Right ventricle myocardium inferior (tissue), 1 donor: ENCODE measurements around the gene UCK2. TPM values are rescaled to one million over a fixed set of nuclear protein-coding genes. Genes with fewer than 3 reads are reported as not detected.

Source experiments
- ATAC-seq: fragments of 200-7000 bp; cut with Tn5 transposase; one replicate; pipeline ENCODE4 v1.9.1; 2020; ENCODE audit warnings: mild to moderate bottlenecking, moderate library complexity
- DNase-seq: peaks from one replicate; pipeline ENCODE4 v3.0.0; 2021; ENCODE audit errors: missing footprints
- intact Hi-C: fragments of 100-400 bp; cut with DNase I; formaldehyde crosslinking; loops from one replicate; pipeline ENCODE4 v1.11.0; 2022
- total RNA-seq: library from RNA; stranded (reverse); fragmentation: NEBNext Ultra II Directional; extraction: Animal tissue kit (Norgen Biotek cat#: 25700); gene quantifications from one replicate; pipeline ENCODE4 v1.2.1, GENCODE V29; 2021
- donor health status: DM: no; HTN: yes; CAD: no; lungs with severe emphysema.

UCK2 gene
- total RNA-seq, 1 donor from 2014 or later, result 8.4 TPM

DNA sequence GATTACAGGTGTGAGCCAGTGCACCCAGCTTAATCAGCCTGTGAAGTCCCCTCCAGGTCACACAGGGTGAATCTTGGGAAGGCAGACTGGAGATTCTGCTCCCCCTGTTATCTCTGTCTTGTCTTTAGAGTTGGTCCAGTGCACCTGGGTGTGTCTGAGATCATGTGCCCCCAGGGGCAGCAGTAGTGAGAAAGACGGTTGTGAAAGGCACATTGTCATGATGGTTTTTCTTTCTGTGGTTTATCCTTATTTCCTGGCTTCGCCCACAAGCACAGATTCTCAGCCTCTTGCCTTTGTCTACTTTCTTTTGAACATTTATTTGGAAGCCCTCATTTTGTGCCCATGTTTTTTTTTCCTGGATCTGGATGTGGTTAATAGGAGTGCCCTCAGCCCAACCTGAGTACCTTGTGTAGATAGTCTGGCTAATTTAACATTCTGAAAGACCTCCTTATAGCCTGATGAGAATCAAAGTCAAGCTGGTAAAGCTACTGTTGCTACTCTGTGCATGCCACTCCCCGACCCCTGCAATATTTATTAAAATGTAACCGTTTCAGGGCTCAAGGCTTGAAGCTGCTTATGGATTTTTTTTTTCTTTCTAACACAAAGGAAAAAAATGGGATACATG lies 23.7 kb downstream of the UCK2 start:
- ATAC-seq (no peak), DNase-seq (no peak)
- intact Hi-C loops, result no loop called here

DNA sequence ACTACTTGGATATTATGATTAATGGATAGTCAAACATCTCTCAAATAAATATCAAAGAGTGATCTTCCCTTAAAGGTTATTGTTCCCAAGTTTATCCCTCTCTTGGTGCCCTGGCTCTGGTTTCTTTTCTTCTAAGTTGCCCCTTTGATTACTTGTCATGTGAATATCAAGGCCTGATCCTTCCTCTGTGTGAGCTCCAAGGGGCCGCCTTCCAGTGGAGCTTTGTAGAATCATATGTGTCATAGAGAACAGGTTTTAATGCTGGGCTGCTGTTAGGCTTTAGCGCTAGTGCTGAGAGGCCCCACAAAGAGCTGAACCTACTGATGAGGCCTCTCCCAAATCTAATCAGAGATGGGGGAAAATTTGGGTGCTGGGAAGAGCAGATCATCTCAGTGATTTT lies 25.5 kb downstream of the UCK2 start:
- ATAC-seq, result no peak
- no peak for DNase-seq
- intact Hi-C loops, result no loop called here

DNA sequence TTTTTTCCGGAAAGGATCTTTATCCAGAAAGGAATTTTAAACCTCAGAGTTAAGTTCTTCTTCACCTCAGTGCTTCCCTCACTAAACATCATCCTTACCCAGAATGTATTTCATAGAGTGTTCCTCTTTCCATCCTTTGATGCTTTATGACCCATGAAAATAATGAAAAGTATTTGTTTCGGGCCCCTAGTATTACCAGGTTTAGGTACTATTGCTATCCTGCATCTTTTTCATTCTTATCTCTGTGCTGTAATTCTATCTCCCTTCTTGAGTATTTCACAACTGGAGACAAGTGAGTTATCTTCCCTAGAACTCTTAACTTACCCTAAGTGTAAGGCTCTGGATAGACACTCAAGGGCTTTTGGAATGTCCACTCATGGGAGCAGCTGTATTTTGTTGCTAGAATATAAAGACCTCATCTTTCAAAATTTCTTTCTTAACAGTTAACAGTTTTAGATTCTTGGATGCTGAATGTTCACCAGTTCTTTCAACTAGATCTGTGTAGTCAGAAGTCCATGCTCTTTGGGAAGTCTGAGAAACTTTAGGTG lies 26.2 kb downstream of the UCK2 start:
- DNase-seq (no peak), ATAC-seq (no peak)
- intact Hi-C loops, result no loop called here

DNA sequence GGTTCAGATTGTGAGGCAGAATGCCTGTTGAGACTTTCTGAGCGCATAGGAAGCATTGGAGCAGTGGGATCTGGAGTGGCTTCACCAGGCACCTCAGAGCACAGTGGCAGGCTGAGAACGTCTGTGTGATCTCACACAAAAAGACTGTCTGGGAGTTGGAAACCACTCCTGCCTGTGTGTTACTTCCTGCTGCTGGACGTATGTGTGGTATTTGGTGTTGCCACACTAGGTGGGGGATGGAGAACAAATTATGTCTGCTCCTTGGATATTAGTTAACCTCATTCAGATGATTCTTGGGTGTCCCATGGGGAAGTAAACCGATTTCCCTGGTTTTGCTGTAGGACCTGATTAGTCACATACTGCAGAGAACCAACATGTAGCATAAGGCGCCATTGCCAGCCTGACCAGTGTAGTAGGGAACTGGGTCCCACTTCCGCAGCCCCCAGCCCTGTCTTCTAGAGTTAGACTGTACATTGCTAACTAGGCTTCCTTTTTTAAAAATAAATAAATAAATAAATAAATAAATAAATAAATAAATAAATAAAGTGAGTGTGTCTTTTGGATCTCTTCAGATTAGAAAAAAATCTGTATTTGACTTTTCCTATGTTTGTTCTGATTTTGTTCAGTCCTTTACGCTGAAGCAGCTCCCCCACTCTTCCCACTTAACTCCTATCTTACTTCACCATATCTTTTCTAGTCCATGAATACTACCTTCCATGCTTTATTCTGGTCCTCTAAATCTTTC lies 26.9 kb downstream of the UCK2 start:
- intact Hi-C loops, result no loop called here
- DNase-seq, result no peak
- ATAC-seq, result peak; percentile 33

DNA sequence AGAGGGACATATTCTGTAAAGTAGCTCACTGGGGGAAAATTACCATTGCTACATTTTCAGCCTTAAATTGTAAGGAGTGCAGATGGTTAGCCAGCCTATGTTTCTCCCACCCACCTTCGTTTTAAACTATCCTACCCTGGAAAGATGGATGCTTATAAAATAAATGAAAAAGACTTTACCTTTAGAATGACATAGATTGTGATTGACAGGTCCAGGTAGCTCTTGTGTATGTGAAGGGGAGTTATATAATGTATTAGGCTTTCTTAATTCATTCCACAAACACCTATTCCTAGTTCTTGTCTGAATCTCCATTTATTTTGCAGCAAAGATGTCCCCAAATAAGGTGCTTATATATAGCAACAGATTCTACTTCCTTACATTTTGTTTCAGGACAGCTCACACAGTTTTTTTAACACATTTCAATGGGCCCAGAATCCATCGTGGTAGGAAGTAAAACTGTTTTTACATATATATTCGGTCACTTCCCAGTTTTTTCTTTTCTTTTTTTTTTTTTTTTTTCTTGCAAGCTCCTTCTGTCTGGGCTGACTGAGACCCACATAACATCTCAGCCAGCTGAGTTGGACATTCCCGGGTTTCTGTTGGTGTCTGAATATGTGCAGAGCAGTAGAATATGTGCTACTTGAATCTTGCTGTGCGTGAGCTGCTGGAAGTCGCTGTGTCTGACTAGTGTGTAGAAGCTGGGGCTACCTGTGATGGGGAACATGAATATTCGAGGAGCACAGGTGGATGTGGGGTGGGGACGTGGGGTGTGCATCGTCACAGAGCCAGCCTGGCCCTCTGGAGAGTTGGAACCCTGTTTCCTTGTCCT lies 27.8 kb downstream of the UCK2 start:
- no peak for ATAC-seq
- intact Hi-C loops, result no loop called here

DNA sequence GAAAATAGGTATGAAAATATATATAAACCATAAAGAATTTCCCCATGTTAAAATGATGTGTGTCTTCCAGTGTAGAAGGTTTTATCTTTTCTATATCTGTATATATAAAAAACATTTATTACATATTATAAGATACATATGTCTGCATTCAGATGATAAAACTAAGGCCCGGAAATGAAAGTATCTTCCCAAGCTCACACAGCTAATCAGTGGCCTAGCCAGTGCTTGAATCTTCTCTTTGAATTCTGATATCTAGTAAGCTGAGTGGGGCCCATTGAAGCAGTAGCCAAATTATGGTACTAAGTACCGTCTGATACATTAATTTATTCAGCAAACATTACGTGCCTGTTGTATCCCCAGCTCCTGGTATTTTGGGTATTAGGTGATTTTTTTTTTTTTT lies 28.6 kb downstream of the UCK2 start:
- intact Hi-C loops, result no loop called here
- DNase-seq, result no peak
- no peak for ATAC-seq

More for the DNA sequence above, 27.8 kb downstream of the UCK2 start:
- DNase-seq, result no peak

DNA sequence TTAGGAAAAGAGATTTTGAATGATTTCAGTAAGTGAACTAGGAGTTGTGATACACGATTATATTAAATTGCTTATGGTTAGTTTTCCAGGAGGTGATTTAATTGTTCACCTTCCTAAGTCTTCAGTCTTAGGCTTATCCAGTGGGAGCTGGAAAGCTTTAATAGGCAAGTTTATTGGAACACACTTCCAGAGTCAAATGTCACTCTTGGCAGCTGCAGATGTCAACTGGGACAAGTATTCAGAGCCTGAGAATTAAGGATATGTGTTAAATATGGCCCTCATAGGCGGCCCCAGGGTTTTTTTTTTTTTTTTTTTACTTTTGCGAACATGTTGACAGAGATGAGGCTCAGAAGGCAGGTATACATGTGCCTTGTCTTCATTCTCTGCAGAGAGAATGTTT lies 29.2 kb downstream of the UCK2 start:
- DNase-seq, result no peak
- ATAC-seq, result no peak
- intact Hi-C loops, result no loop called here

DNA sequence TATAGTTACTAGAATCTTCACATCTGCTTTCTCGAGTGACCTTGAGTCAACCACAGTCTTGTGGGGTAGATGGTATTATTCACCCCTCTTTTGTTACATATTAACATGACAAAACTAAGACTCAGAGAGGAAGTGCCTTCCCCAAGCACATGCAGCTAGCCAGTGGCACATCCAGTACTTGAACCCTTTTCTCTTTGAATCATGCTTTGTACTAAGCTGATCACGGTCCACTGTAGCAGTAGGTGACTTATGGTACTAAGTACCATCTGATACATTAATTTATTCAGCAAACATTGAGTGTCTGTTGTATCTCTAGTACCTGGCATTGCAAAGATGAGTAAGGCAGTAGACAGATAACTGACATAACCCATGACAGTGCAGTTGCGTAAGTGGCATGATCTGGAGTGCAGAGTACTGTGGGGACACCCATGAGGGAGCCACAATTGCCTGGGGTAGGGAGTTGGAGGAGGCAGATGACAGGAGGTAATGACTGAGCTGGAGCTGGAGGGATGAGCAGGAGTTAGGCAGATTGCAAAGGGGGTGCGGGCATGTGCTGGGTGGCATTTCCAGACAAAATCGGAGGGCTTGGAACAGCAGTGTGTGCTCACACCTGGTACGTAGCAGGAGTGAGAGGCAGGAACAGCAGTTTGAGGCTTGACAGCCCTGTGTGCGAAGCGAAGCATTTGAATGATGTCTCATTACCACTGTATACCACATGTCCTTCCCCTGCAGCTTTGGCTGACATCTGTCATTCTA lies 29.8 kb downstream of the UCK2 start:
- DNase-seq (no peak), ATAC-seq (peak; percentile 14)
- intact Hi-C loops, result no loop called here

DNA sequence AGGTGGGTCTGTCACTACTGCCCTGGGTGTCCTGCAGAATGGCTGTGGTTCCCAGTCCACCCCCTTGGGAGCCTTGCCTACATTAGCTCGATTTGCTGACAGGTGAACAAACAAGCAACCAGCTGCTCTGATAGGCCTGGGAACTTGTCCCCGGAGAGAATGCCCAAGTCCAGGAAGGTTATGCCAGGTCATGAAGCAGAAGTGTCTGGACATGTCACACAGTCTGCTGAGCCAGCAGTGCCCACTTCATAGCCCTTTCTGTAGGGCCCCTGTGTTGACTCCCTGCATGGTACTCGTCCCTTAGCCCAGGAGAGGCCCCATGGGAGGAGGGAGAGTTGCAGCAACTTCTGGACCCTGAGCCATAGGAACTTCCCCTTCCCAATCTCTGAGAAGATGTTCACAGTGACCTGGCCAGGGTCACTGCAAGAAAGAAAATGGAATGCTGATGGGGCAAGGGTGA lies 31.0 kb downstream of the UCK2 start:
- no peak for DNase-seq
- intact Hi-C loops, result no loop called here
- ATAC-seq, result peak; percentile 84

DNA sequence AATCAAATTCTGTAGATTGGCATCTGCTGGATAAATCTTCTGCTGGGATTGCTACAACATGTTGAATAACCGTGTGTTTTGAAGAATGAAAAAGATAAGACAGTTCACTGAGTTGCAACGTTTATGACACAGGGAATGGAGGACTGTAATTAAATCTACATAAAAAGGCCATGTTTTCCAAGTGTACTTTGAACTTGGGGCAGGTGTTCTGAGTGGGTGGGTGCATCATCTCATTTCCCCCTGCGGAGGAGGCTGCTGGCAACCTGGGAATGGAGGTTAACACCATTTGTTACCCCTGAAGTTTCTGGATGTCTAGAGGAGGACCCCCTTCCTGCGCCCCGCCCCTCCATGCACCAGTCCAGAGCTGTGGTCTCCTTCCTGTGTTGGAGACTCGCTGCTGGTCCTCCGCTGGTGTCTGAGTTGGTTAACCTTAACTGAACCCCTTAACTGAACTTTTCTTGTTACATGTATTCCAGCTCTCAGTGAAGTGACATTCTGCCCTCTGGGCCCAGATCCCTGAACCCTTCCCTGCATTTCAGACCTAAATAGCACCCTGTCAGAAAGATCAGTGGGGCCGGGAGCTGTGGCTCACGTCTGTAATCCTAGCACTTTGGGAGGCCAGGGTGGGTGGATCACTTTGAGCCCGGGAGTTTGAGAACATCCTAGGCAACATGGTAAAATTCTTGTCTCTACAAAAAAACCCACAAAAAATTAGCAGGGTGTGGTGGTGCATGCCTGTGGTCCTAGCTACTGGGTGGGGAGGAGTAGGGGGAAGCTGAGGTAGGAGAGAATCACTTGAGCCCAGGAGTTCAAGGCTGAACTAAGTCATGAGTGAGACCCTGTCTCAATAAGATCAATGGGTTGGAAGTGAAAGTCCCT lies 31.8 kb downstream of the UCK2 start:
- DNase-seq (no peak), ATAC-seq (no peak)
- intact Hi-C loops, result no loop called here

DNA sequence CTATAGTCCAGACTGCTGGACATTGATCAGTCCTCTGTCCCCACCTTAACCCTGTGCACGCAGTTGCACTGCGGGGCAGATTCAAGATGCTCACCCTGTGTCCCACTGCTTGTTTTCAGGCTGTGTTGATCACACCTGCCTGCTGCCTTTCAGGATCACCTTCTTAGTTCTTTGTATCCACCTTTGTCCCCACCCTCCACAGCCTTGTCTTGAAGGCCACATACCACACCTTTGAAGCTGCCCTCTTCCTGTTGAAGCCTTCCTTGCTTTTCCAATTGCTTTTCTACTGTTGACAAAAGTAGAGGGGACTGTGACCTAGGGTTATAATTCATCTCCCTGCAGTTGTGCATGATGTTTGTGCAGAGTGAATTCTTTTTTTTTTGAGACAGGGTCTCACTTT lies 32.7 kb downstream of the UCK2 start:
- DNase-seq (no peak), ATAC-seq (no peak)
- intact Hi-C loops, result no loop called here

DNA sequence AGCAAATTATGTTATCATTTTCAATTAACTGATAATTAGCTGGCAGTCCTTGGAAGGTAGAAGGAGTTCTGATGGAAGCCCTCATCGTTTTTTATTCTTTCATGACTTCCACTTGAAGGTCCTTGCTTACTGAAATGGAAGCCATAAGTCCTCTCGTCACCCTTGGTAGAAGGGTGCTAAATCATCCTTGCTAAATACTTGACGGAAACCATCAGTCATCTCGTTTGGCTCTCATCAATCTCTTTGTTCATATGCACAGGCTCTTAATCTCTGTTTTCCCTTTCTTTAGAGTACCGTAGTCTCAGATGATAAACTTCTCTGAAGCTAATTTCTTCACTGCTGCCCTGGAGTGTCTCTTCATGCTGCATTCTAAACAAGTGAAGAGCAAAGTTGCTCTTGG lies 34.5 kb downstream of the UCK2 start:
- no peak for DNase-seq
- ATAC-seq, result no peak
- intact Hi-C loops, result no loop called here

DNA sequence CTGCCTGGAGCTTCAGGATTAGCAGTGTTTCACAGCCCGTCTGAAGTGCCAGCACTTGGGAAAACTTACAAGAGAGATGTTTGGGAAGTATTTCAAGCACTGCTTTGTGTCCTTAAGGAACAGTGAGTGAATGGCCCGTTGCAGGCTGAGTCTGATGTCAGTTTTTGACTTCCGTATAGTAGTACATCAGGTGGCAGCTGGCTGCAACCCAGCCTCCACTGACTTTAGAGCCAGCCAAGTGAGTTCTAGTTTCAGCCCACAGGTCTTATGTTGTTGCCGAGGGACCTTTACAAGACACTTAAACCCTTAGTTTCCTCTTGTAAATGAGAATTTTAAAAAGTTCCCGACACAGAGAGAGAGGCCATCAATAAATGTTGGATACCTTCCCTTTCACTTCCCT lies 35.0 kb downstream of the UCK2 start:
- DNase-seq (peak; percentile 40), ATAC-seq (peak; percentile 47)
- intact Hi-C loops, result no loop called here

DNA sequence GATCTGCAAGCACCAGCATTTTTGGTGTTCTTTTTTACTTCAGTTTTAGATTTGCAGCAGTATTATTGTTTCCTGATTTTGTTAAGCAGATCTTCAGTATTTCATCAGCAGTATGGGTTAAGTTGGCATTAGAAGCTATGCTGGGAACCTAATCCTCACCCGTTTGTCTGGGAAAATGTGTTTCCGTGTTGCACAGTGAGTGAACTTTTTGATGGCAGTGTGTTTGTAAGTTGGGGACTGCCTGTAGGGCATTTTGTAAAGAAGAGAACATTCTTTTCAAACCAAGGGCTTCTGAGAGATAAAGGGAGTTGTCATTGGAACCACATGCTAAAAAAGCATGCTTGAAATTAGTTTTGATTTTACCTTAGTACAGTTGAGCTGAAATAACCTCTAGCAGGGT lies 35.9 kb downstream of the UCK2 start:
- DNase-seq, result no peak
- intact Hi-C loops, result no loop called here
- no peak for ATAC-seq

DNA sequence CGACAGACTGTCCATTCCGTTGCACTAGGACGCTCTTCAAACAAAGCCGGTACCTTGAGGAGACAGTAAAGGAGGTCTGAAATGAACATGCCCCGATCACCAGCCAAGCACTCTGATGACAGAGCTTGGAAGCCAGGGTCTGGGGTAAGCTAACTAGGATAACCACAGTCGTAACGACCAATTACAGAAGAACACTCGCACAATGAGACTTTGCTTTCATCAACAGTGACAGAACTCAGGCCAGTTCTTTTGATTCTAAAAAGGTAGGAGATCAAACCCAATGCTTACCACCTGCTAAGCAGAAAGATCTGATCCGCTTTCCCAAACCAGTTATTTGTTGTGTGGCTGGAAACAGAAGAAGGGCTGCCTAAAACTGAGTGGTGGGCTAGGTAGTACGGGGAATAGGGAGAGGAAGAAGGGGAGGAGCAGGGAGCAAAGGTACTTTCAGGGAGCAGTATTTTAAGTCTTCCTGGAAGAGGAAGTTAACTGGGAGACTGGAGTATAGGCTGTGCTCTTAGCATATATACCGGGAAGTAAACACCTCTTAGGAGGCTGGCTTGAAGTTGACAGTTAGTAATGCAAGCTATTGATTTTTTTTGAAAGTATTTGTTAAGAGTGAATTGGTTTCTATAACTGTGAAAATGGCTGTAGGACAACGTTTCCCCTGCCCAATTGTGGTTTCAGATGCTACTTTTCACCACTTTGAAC lies 38.4 kb downstream of the UCK2 start:
- DNase-seq, result no peak
- intact Hi-C loops, result no loop called here
- no peak for ATAC-seq

DNA sequence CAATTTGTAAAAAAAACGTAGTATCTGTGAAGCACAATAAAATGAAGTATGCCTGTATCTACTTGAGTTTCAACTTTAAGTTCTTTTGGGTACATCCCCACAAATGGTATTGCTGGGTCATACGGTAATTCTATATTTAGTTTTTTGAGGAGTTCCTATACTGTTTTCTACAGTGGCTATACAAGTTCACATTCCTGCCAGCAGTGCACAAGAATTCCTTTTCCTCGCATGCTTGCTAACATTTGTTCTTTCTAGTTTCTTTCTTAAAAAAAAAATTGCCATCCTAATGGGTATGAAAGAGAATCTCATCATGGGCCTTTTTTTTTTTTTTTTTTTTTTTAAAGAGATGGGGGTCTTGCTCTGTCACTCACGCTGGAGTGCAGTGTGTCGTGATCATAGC lies 41.9 kb downstream of the UCK2 start:
- intact Hi-C loops, result no loop called here
- ATAC-seq, result no peak
- DNase-seq, result no peak

DNA sequence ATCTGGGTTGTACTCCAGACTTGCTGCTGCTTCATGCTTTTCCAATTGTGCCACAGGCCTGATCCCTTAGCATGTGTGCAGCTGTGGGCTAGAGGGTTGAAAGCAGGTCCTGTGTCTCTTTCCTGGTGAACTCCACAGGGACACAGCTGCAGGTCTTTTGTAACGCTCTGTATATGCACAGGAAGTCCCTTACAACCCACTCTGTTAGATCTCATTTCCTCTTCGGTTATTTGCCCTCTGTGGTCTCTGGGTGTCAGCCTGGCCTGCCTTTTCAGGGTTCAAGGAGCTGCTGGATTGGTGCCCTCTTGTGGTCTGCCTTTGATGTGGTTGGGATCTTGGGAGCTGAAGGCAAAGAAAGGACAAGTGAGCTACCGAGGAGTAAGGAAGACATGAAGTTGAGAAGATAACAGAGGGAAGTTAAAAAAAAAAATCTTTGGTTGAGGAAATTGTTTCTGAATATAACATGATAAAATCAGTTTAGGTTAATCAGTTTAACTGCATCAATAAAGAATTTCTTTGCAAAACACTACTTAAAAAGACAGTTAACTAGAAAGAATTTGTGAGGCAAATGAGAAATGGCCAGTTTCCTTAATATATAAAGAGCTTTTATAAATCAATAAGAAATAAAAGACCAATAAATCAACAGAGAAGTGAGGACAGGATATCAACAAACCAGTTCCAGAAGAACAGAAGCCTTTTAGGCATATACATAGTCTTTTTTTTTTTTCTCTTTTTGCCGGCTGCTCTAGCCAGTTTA lies 44.1 kb downstream of the UCK2 start:
- DNase-seq, result no peak
- ATAC-seq, result peak; percentile 65
- intact Hi-C loops, result no loop called here
